Activated naive CD4-positive, alpha-beta T cell treated with anti-CD3 and anti-CD28 coated beads, Interleukin-2, amount 10 ng/mL, durations not matched to agents 7 days and 5 days (primary cell): ENCODE results near the gene SEC61B.
A peak's percentile ranks its signal among the peaks of the same experiment; 100 is the strongest.
"Not testable (repeated sequence)": the region's sequence is repeated elsewhere in the genome, so short reads cannot be mapped to it uniquely, and the experiment has no call there.

ENCODE experiments used
- CTCF ChIA-PET: fragments of 350-600 bp; sonication (Branson Sonifier 250); formaldehyde crosslinking; loops from one replicate; lab custom pipeline; 2021; ENCODE audit warnings: antibody characterized with exemption; lab: Charles Lee
- DNase-seq: peaks from one replicate; pipeline ENCODE4 v3.0.0-alpha.2; 2020
- H3K27ac Mint-ChIP-seq: one replicate; pipeline ENCODE4 v1.8.0; 2021; ENCODE audit warnings: mild to moderate bottlenecking, moderate library complexity, mixed read lengths
- H3K27me3 Mint-ChIP-seq: one replicate; pipeline ENCODE4 v1.8.0; 2021; ENCODE audit warnings: mild to moderate bottlenecking, mixed read lengths
- H3K36me3 Mint-ChIP-seq: one replicate; pipeline ENCODE4 v1.8.0; 2021; ENCODE audit warnings: mixed read lengths
- H3K4me1 Mint-ChIP-seq: one replicate; pipeline ENCODE4 v1.8.0; 2021; ENCODE audit warnings: mixed read lengths
- H3K4me3 Mint-ChIP-seq: one replicate; pipeline ENCODE4 v1.8.0; 2021; ENCODE audit warnings: mild to moderate bottlenecking, moderate library complexity, mixed read lengths
- H3K9me3 Mint-ChIP-seq: one replicate; pipeline ENCODE4 v1.8.0; 2021; ENCODE audit warnings: mixed read lengths

Gene SEC61B

GRCh38 chr9:99235926-99236634 is 14.0 kb downstream of the SEC61B start:
- Mint-ChIP-seq H3K4me3 (no peak overlapping the region), H3K27me3 (no peaks in the 10 kb centered on the region), H3K4me1 (peaks cover 5% of the 10 kb centered on the region), H3K9me3 (no peaks in the 10 kb centered on the region), H3K27ac (no peak overlapping the region), H3K36me3 (peaks cover 16% of the 10 kb centered on the region)
- DNase-seq, result no peak
- CTCF ChIA-PET, result no interaction called here

DNA sequence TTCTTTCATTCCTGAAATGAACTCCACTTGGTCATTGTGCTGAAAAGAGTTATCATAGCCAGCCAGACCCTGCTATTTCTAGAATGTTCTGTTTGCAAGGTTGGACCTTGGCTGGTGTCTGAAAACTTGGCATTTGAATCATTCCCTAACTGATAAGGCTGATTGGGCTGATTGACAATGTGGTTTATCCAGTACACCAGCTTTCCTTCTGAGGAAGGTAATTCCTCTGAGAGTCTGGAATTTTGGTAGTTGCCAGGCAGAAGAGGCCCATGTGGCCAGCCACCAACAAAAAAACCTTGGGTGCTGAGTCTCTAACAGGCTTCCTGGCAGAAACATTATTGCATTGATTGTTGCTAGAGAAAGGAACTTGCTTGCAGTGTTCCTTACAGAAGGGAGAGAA is 15.3 kb downstream of the SEC61B start:
- Mint-ChIP-seq H3K27ac (no peak overlapping the region), H3K4me3 (no peak overlapping the region), H3K27me3 (no peaks in the 10 kb centered on the region), H3K36me3 (peaks cover 13% of the 10 kb centered on the region), H3K9me3 (no peaks in the 10 kb centered on the region), H3K4me1 (peaks cover 5% of the 10 kb centered on the region)
- DNase-seq, result no peak
- CTCF ChIA-PET, result no interaction called here

DNA sequence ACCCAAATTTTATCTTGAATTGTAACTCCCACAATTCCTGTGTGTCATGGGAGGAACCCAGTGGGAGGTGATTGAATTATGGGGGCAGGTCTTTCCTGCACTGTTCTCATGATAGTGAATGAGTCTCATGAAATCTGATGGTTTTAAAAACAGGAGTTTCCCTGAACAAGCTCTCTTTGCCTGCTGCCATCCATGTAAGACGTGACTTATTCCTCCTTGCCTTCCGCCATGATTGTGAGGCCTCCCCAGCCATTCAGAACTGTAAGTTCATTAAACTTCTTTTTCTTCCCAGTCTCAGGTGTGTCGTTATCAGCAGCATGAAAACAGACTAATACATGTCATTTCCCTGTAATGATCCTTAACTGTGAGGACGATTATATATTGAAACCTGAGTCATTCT is 15.8 kb downstream of the SEC61B start:
- Mint-ChIP-seq H3K27ac (peak overlapping the region; percentile 4), H3K36me3 (peaks cover 13% of the 10 kb centered on the region)
- CTCF ChIA-PET, result not testable (repeated sequence)

DNA sequence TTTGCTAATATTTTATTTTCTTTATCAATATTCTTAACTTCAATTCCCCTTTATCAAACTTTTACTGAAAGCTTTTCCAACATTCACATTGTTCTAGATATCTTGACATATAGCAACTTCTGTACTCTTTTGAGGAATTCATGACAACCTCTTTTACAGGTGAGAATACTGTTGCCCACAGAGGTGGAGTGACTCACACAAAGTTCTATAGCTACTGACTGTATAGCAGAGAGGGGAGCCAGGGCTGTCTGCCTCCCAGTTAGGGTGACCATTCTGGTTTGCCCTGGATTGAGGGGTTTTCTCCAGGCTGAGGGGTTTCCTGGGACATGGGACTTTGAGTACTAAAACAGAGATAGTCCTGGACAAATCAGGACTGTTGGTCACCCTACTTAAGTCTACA is 16.2 kb downstream of the SEC61B start:
- CTCF ChIA-PET, result no interaction called here
- no peak overlapping the region for H3K4me3 Mint-ChIP-seq
- H3K27me3 Mint-ChIP-seq, result no peaks in the 10 kb centered on the region
- H3K9me3 Mint-ChIP-seq, result no peaks in the 10 kb centered on the region
- H3K4me1 Mint-ChIP-seq, result peaks cover 5% of the 10 kb centered on the region
- peaks cover 10% of the 10 kb centered on the region for H3K36me3 Mint-ChIP-seq
- no peak for DNase-seq
- no peak overlapping the region for H3K27ac Mint-ChIP-seq

More for the DNA sequence above, 15.8 kb downstream of the SEC61B start:
- H3K4me1 Mint-ChIP-seq, DNase-seq, H3K9me3 Mint-ChIP-seq, H3K4me3 Mint-ChIP-seq, H3K27me3 Mint-ChIP-seq: not testable (repeated sequence)

DNA sequence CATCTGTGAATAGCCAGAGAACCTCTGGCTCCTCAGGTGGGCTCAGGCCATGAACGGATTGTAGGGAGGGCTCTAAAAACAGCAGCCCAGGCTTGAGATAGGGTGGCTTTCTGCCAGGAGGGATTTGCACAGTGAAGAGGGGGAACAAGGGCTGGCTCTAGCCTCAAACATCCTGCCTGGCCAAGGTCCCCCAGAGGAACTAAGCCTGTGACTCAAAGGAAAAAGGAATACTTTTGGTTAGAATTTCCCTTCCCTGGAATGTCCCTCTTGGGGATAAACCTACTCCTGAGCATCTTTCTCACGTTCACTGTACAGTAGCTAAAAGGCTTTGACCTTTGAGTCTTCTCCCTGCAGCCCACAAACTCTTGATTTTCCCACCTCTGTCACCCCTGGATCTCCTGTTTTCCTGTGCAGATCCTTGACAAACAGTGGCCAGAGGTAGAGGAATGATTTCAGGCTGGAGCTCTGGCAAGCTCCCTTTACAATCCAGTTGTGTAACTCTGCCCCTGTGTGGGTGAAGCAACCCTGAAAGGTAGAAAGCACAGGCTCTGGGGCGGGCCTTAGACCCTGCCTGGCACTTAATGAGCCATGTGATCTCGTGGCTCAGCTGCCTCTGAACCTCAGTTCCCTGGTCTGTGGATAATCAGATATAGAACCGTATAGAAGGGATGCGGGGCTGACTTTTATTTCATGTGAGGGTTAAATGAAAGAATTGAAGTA is 17.4 kb downstream of the SEC61B start:
- Mint-ChIP-seq H3K27me3 (peaks cover under 1% of the 10 kb centered on the region), H3K27ac (no peak overlapping the region), H3K36me3 (peaks cover 9% of the 10 kb centered on the region), H3K9me3 (no peaks in the 10 kb centered on the region), H3K4me3 (no peak overlapping the region), H3K4me1 (peaks cover 5% of the 10 kb centered on the region)
- CTCF ChIA-PET, result no interaction called here
- DNase-seq, result no peak

DNA sequence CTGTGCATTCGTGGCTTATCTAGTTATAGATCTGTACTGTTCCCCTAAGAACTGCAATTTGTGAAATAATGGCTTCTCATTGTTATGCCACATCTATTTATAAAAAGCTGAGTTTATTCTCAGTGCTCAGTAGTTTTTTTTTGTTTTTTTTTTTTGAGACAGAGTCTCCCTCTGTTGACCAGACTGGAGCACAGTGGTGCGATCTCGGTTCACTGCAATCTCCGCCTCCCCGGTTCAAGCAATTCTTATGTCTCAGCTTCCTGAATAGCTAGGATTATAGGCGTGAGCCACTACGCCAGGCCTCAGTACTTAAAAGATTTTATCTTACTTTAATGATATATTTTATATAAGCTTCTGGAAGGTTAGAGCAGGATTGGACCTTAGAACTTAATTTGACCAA is 19.0 kb downstream of the SEC61B start:
- CTCF ChIA-PET, result interaction anchor here (0.8 to 1.1 kb wide), 3 partner anchors 8 to 78 kb away, joined by 3 to 9 read pairs (median 3); no protein-coding TSS in a partner anchor
- Mint-ChIP-seq H3K27ac (no peak overlapping the region), H3K27me3 (peaks cover 4% of the 10 kb centered on the region), H3K36me3 (peaks cover 9% of the 10 kb centered on the region), H3K9me3 (no peaks in the 10 kb centered on the region), H3K4me1 (peaks cover 3% of the 10 kb centered on the region), H3K4me3 (no peak overlapping the region)
- no peak for DNase-seq

DNA sequence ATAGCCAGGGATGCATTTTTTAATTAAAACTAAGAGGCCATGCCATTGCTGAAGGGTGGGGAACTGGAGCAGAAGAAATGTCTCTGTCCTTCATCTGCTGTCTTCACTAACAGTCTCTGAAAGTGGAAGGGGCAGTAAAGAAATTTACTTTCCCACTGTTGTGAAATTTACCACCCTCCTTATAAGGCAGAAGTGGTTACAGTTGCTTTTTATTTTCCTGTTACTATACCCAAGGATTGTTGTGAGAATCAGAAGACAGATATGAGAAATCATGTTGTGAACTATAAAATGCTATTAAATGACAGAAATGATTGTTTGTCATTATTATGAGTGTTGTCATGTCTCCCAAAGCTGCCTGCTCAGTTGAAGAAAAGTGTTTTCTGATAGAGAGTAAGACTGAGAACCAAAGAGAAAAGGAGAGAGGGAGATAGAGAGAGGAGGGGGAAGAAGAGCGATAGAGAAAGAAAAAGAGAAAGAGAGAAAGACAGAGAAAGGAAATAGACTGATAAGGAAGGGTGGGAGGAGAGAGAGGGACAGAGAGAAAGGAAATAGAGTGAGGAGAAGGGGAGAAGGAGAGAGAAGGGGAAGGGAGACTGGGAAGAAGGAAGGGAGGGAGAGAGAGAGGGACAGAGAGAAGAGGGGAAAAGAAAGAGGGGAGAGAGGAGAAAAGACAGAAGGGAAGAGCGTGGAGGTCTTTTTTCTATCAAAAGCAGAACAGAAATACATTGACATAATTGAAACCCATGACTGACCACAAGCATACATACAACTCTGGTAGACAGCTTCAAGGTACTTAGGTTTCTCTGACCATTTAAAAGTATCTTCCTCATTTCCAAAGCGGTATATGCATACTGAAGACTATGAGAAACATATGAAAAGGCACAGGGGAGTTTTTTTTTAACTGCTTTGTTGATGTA is 22.5 kb downstream of the SEC61B start:
- Mint-ChIP-seq H3K36me3 (peaks cover 4% of the 10 kb centered on the region), H3K9me3 (no peaks in the 10 kb centered on the region), H3K27ac (no peak overlapping the region), H3K27me3 (peaks cover 4% of the 10 kb centered on the region), H3K4me1 (peaks cover 2% of the 10 kb centered on the region), H3K4me3 (no peak overlapping the region)
- no peak for DNase-seq
- CTCF ChIA-PET, result interaction anchor here (0.8 to 1.2 kb wide), 3 partner anchors 13 to 59 kb away, joined by 3 to 6 read pairs (median 4); no protein-coding TSS in a partner anchor

- H3K4me1 Mint-ChIP-seq, result peaks cover 27% of the 10 kb centered on the region
- no peaks in the 10 kb centered on the region for H3K36me3 Mint-ChIP-seq
- H3K27ac Mint-ChIP-seq, result no peak overlapping the region
- no peak overlapping the region for H3K4me3 Mint-ChIP-seq
- H3K9me3 Mint-ChIP-seq, result no peaks in the 10 kb centered on the region
- CTCF ChIA-PET, result no interaction called here
- peaks cover 2% of the 10 kb centered on the region for H3K27me3 Mint-ChIP-seq
- DNase-seq, result no peak
Measured at GRCh38 chr9:99249619-99250018, 27.5 kb downstream of the SEC61B start.

DNA sequence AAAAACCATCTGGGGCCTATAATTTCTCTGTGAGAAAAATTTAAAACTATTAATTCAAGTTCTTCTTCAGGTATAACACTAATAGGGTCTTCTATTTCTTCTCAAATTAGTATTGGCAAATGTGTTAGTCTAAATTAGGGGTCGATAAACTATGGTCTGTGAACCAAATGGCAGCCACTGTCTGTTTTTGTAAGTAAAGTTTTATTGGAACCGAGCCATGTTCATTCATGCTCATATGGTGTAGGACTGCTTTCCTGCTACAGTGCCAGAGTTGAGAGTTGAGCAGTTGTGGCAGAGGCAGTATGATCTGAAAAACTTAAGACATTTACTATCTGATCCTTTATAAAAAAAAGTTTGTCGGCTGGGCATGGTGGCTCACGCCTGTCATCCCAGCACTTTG is 29.1 kb downstream of the SEC61B start:
- Mint-ChIP-seq H3K4me1 (peaks cover 30% of the 10 kb centered on the region), H3K9me3 (no peaks in the 10 kb centered on the region), H3K27me3 (no peaks in the 10 kb centered on the region), H3K4me3 (no peak overlapping the region), H3K27ac (no peak overlapping the region), H3K36me3 (no peaks in the 10 kb centered on the region)
- CTCF ChIA-PET, result no interaction called here
- no peak for DNase-seq

DNA sequence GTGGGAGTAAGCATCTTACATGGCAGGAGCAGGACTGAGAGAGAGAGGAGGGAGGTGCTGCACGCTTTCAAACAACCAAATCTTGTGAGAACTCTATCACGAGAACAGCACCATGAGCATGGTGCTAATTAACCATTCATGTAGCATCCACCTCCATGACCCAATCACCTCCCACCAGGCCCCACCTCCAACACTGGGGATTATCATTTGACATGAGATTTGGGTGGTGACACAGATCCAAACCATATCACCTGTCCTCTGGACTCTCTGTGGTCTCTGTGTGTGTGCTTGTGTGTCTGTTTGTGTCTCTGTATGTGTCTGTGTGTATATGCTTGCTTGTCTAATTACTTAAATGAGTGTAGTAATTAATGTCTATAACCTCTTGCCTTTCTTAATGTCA is 31.1 kb downstream of the SEC61B start:
- Mint-ChIP-seq H3K27me3 (peaks cover 4% of the 10 kb centered on the region), H3K9me3 (no peaks in the 10 kb centered on the region), H3K36me3 (no peaks in the 10 kb centered on the region), H3K4me3 (no peak overlapping the region), H3K27ac (peak overlapping the region; percentile 81), H3K4me1 (peaks cover 30% of the 10 kb centered on the region)
- DNase-seq, result no peak
- CTCF ChIA-PET, result interaction anchor here (1.7 kb wide), 1 partner anchor 68 kb away, joined by 7 read pairs; no protein-coding TSS in a partner anchor

DNA sequence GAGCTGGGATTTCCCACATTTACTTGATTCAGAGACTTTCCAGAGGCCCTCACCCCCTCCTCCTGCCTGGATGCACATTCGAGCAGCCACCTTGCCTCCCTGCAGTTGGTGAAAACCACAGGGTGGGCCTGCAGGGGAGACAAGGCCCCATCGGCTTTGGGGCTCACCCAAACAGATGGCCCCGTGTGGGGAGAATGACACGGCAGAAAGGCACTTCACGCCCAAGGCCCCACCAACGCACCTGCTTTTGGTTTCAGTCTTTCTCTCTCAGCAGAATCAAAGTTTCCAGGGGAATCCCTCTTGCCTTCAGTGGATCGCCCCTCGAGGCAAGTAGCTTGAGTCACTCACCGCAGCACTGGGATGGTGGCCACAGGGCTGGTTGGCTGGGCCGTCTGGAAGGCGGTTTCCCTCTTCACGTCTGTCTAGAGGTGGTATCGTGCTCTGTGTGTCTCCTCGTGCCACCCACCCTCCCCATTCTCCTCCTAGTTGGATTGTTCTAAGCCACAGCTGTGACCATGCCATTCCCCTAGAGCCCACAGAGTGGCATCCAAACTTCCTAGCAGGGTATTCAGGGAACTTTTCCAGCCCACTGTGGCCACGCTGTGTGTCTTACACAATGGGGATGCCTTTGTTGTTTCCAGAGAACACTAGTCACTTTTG is 31.8 kb downstream of the SEC61B start:
- peak overlapping the region; percentile 21 for H3K4me3 Mint-ChIP-seq
- CTCF ChIA-PET, result interaction anchor here (0.8 to 1.7 kb wide), 4 partner anchors 12 to 69 kb away, joined by 3 to 7 read pairs (median 4); no protein-coding TSS in a partner anchor
- H3K4me1 Mint-ChIP-seq, result peaks cover 30% of the 10 kb centered on the region
- H3K27ac Mint-ChIP-seq, result peak overlapping the region; percentile 81
- DNase-seq, result peak; percentile 75
- no peaks in the 10 kb centered on the region for H3K9me3 Mint-ChIP-seq
- no peaks in the 10 kb centered on the region for H3K36me3 Mint-ChIP-seq
- H3K27me3 Mint-ChIP-seq, result peaks cover 4% of the 10 kb centered on the region

GRCh38 chr9:99255651-99256050 is 33.6 kb downstream of the SEC61B start:
- Mint-ChIP-seq H3K9me3 (no peaks in the 10 kb centered on the region), H3K4me1 (peaks cover 33% of the 10 kb centered on the region), H3K27ac (no peak overlapping the region), H3K4me3 (no peak overlapping the region), H3K27me3 (peaks cover 4% of the 10 kb centered on the region), H3K36me3 (no peaks in the 10 kb centered on the region)
- DNase-seq, result no peak
- CTCF ChIA-PET, result interaction anchor here (0.7 to 1.6 kb wide), 2 partner anchors 10 to 24 kb away, joined by 4 read pairs; no protein-coding TSS in a partner anchor

- H3K27me3 Mint-ChIP-seq, result peaks cover 4% of the 10 kb centered on the region
- H3K4me3 Mint-ChIP-seq, result no peak overlapping the region
- H3K4me1 Mint-ChIP-seq, result peaks cover 28% of the 10 kb centered on the region
- DNase-seq, result no peak
- no peak overlapping the region for H3K27ac Mint-ChIP-seq
- H3K36me3 Mint-ChIP-seq, result no peaks in the 10 kb centered on the region
- H3K9me3 Mint-ChIP-seq, result no peaks in the 10 kb centered on the region
- CTCF ChIA-PET, result interaction anchor here (1.1 kb wide), 1 partner anchor 74 kb away, joined by 3 read pairs; no protein-coding TSS in a partner anchor
Measured at GRCh38 chr9:99257723-99258389, 35.8 kb downstream of the SEC61B start.
